Loucy (cell line): ENCODE measurements around the gene ATXN7L1.

Source experiments
- H2AFZ ChIP-seq: fragments of 200-600 bp; sonication (generic); 2 replicates; pipeline ENCODE4 v1.6.0; 2016; ENCODE audit warnings: antibody characterized with exemption, mild to moderate bottlenecking, low read length, moderate library complexity
- H3F3A ChIP-seq: fragments of 200-600 bp; 2 replicates; pipeline ENCODE4 v1.6.0; 2016; ENCODE audit warnings: antibody characterized with exemption, low read depth, mild to moderate bottlenecking
- H3K27me3 ChIP-seq: fragments of 200-600 bp; sonication (generic); 2 replicates; pipeline ENCODE4 v1.6.1; 2014; ENCODE audit warnings: low read length, mild to moderate bottlenecking; ENCODE audit not compliant: insufficient read depth, poor library complexity, severe bottlenecking
- H3K36me3 ChIP-seq: fragments of 200-600 bp; sonication (generic); 2 replicates; pipeline ENCODE4 v1.6.1; 2016; ENCODE audit warnings: low read length; ENCODE audit not compliant: insufficient read depth
- H3K4me1 ChIP-seq: fragments of 200-600 bp; sonication (generic); 2 replicates; pipeline ENCODE4 v1.5.1; 2014; ENCODE audit warnings: low read length, mild to moderate bottlenecking; ENCODE audit not compliant: insufficient read depth, poor library complexity, severe bottlenecking
- H3K4me2 ChIP-seq: fragments of 200-600 bp; sonication (generic); 2 replicates; pipeline ENCODE4 v1.6.0; 2014; ENCODE audit warnings: antibody characterized with exemption, low read length, low read depth, mild to moderate bottlenecking; ENCODE audit not compliant: poor library complexity, severe bottlenecking
- H3K4me3 ChIP-seq: fragments of 200-600 bp; sonication (generic); 2 replicates; pipeline ENCODE4 v1.5.1; 2014; ENCODE audit warnings: low read length, mild to moderate bottlenecking, mixed read lengths; ENCODE audit not compliant: poor library complexity, severe bottlenecking
- H3K79me2 ChIP-seq: fragments of 200-600 bp; sonication (generic); 2 replicates; pipeline ENCODE4 v1.6.1; 2014; ENCODE audit warnings: low read length; ENCODE audit not compliant: insufficient read depth
- H3K9ac ChIP-seq: fragments of 200-600 bp; sonication (generic); 2 replicates; pipeline ENCODE4 v1.6.0; 2014; ENCODE audit warnings: mild to moderate bottlenecking, low read depth, low read length, moderate library complexity; ENCODE audit not compliant: poor library complexity, severe bottlenecking
- H3K9me2 ChIP-seq: fragments of 200-600 bp; sonication (generic); replicated peaks from 2 replicates; pipeline ENCODE4 v1.6.1; 2016; ENCODE audit warnings: low read depth, low read length, mixed read lengths
- H3K9me3 ChIP-seq: fragments of 200-600 bp; sonication (generic); 2 replicates; pipeline ENCODE4 v1.6.1; 2014; ENCODE audit warnings: mild to moderate bottlenecking, antibody characterized with exemption, low read length, low read depth; ENCODE audit not compliant: insufficient read depth
- H4K20me1 ChIP-seq: fragments of 200-600 bp; sonication (generic); 2 replicates; pipeline ENCODE4 v1.6.0; 2014; ENCODE audit warnings: antibody characterized with exemption, low read length, mild to moderate bottlenecking; ENCODE audit not compliant: insufficient read depth, poor library complexity, severe bottlenecking
- CTCF ChIP-seq: fragments of 200-600 bp; sonication (generic); conservative IDR thresholded peaks from 2 replicates; pipeline ENCODE4 v1.5.1; 2014; ENCODE audit warnings: mild to moderate bottlenecking, antibody characterized with exemption, low read length
- EZH2phosphoT487 ChIP-seq: fragments of 200-600 bp; IDR thresholded peaks from 2 replicates; pipeline ENCODE4 v1.6.1; 2018; ENCODE audit warnings: antibody characterized with exemption, mild to moderate bottlenecking, moderate library complexity, borderline replicate concordance

ATXN7L1 gene

GRCh38 chr7:105715528-105715927 is 160.9 kb downstream of the ATXN7L1 start:
- TF ChIP-seq CTCF, result no peak
- no peak for TF ChIP-seq EZH2phosphoT487
- H4K20me1 ChIP-seq, result no peaks in the 10 kb centered on the region

GRCh38 chr7:105713488-105714465 is 162.6 kb downstream of the ATXN7L1 start:
- H3K27me3 ChIP-seq, result no peaks in the 10 kb centered on the region
- peaks cover 18% of the 10 kb centered on the region; the same call in 1 of the 2 replicates for H3K9me3 ChIP-seq
- H4K20me1 ChIP-seq, result no peaks in the 10 kb centered on the region
- no peak for TF ChIP-seq EZH2phosphoT487
- no peak for TF ChIP-seq CTCF
- no peaks in the 10 kb centered on the region for H3K36me3 ChIP-seq
- no peaks in the 10 kb centered on the region for H3F3A ChIP-seq
- no peaks in the 10 kb centered on the region for H3K9me2 ChIP-seq
- H3K4me3 ChIP-seq, result no peak overlapping the region
- no peak overlapping the region for H2AFZ ChIP-seq
- no peaks in the 10 kb centered on the region for H3K79me2 ChIP-seq
- H3K9ac ChIP-seq, result no peak overlapping the region
- H3K4me2 ChIP-seq, result no peak overlapping the region
- peaks cover under 1% of the 10 kb centered on the region for H3K4me1 ChIP-seq

More at GRCh38 chr7:105715528-105715927, 160.9 kb downstream of the ATXN7L1 start:
- no peaks in the 10 kb centered on the region for H3K27me3 ChIP-seq
- H3F3A ChIP-seq, result no peaks in the 10 kb centered on the region
- no peaks in the 10 kb centered on the region for H3K4me1 ChIP-seq
- H3K9me2 ChIP-seq, result no peaks in the 10 kb centered on the region
- H3K9me3 ChIP-seq, result peaks cover 16% of the 10 kb centered on the region; the same call in 1 of the 2 replicates
- no peak overlapping the region for H2AFZ ChIP-seq
- H3K9ac ChIP-seq, result no peak overlapping the region
- H3K4me2 ChIP-seq, result no peak overlapping the region
- H3K36me3 ChIP-seq, result no peaks in the 10 kb centered on the region
- no peaks in the 10 kb centered on the region for H3K79me2 ChIP-seq
- no peak overlapping the region for H3K4me3 ChIP-seq

GRCh38 chr7:105712877-105713276 is 163.5 kb downstream of the ATXN7L1 start:
- H3K4me3 ChIP-seq, result no peak overlapping the region
- no peaks in the 10 kb centered on the region for H4K20me1 ChIP-seq

More at GRCh38 chr7:105712877-105713276, 163.5 kb downstream of the ATXN7L1 start:
- Histone ChIP-seq H3K4me2 (no peak overlapping the region), H3K79me2 (no peaks in the 10 kb centered on the region), H3K27me3 (no peaks in the 10 kb centered on the region), H3F3A (no peaks in the 10 kb centered on the region), H3K4me1 (peaks cover 8% of the 10 kb centered on the region), H3K9me3 (peaks cover 18% of the 10 kb centered on the region; the same call in 1 of the 2 replicates), H2AFZ (no peak overlapping the region), H3K36me3 (no peaks in the 10 kb centered on the region), H3K9me2 (no peaks in the 10 kb centered on the region), H3K9ac (no peak overlapping the region)
- no peak for TF ChIP-seq CTCF
- no peak for TF ChIP-seq EZH2phosphoT487
